NCI-H748 (cell line): ENCODE data around the gene SAFB2.
"Not testable (repeated sequence)": the region's sequence is repeated elsewhere in the genome, so short reads cannot be mapped to it uniquely, and the experiment has no call there.

Experiments used
- DNase-seq: peaks from one replicate; lab custom pipeline; 2025; ENCODE audit not compliant: unreplicated experiment; lab: John Stamatoyannopoulos, UW

SAFB2 gene

DNA sequence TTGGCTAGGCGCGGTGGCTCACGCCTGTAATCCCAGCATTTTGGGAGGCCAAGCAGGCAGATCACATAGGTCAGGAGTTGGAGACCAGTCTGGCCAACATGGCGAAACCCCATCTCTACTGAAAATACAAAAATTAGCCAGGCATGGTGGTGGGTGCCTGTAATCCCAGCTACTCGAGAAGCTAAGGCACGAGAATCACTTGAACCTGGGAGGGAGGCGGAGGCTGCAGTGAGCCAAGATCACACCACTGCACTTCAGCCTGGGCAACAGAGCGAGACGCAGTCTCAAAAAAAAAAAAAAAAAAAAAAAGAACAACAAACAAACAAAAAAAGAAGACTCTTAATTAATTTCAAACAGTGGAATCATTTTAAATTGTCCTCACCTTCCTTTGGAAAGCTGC, 13.8 kb downstream of the SAFB2 start:
- DNase-seq, result not testable (repeated sequence)

DNA sequence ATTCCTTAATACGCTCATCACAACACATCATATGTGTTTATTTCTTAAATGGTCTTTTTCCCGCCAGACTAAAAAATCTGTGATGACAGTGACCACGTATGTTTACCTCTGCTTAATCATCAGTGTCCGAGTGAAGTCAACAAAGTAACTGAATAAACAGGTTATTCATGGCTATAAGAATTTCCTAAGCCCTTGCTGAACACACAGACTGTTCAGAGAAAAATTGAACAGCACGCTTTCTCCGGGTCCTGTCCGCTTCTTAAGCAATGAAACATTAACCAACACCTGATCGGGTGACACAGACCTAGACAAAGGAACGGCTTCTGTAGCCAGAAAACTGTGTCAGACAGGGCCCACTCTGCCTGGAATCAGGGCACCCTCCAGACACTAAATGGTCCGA, 14.3 kb downstream of the SAFB2 start:
- DNase-seq, result no peak

DNA sequence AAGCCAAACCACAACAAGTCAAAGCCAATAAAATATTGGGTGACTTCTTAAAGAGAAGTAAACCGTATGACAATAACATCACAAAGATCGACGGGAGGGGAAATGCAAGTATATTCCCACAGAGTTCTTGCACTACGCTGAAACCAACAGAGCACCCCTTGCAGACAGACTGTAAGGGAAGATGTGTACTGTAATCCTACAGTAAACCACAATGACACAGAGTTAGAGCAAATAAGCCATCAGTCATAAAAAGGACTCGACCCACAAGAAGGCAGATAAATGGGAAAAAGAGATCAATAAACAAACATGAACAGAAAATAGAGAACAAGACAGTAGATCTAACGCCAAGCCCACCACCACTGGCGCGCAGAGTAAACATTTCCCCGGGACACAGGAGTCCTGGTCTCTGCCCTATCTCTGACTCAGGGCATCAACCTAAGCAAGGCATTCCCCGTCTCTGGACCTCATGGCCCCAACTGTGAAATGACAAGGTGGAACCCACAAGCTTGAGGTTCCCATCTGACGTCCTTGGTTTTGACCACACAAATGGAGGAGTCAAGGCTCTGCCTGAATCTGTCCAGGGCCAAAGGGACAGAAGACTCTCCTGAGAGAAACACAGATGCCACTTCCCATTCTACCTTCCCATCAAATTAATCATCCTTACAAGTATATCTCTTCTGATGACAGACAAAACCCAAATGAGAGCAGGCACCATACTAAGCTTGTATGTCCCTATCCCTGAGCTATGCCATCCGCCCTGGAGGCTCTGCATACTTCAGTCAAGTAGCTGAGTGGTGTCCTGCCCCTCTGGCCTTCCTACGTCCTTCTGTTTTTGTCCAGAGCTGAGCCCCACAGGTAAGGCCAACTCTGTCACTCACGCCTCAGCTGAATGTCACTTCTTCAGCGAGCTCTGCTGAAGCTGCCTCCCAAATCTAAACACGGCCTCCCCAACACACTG, 15.0 kb downstream of the SAFB2 start:
- no peak for DNase-seq

DNA sequence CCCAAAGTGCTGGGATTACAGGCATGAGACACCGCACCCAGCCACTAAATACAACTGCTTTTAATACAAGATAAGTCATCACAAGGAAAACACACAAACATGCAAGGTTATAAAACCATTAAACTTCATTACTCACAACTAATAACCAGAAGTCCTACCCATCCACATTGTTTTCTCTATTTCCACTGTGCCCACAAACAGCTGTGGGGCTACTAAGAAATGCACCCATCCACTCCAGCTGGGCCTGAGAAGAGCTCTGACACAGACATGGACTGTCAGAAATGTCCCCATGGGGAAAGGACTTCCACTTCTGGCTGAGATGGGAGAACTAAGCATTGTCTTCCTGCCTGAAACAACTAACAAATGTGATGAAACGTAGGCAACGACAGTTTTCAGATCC, 17.2 kb downstream of the SAFB2 start:
- DNase-seq, result no peak

DNA sequence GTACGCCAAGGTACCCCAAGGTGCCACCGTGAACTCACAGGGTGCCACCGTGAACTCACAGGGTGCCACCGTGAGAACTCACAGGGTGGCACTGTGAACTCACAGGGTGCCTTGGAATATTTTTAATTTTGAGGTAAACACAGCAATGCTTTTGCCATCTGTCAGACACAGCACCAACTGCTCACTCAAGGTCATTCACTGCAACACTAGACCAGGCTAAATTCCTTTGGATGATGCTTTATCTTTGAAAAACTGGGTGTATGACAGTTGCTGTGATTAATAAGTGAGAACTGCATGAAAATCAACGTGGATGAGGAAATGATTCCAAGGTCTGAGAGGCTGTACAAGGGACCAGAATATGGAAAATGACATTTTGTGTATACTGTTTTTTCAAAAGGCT, 18.9 kb downstream of the SAFB2 start:
- no peak for DNase-seq

DNA sequence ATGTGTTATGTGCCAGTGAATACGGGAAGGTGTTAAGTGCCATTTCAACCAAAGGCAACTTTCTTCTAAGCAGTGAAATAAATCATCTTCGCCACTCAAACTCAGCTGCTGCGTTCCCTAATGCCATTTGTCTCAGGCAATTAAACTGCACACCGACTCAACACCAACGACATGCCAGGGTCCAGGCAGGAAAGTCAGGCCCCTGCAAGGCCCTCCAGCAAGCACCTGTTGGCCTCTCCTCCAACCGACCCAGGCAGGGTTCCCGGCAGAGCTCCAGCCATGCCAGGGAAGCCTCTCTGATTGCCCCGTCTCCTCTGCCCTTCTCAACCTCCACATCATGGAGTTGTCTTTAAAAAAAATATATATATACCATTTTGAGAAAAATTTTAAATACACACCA, 21.8 kb downstream of the SAFB2 start:
- DNase-seq, result no peak

DNA sequence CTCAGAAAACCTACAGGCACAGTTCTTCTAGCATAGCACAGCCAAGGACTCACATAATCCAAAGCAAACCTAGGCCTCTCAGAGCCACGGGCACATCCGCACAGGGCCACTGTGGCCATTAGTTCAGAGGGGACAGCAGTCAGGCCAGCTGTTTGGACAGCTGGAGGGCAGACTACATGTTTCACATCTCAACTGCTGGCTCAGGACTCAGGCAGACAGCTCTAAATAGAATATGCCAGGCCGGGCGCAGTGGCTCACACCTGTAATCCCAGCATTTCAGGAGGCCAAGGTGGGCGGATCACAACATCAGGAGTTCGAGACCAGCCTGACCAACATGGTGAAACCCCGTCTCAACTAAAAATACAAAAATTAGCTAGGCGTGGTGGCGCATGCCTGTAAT, 26.8 kb downstream of the SAFB2 start:
- no peak for DNase-seq

DNA sequence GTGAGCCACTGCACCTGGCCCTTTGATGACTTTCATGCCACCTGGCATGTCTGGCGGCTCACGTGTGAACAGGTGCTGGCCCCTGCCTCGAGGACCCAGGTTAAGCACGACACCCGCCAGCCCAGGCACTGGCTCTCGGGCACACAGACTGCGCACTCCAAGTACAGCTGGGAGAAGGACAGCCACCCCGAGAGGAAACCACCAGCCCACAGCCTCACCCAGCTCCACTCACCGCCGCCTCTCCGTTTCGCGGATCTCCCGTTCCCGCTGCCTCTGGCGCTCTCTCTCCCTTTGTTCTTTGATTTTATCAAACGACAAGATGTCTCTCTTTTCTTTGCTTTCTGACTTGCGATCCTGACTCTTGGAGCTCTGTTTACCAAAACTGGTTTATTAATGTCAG, 27.4 kb downstream of the SAFB2 start:
- no peak for DNase-seq

DNA sequence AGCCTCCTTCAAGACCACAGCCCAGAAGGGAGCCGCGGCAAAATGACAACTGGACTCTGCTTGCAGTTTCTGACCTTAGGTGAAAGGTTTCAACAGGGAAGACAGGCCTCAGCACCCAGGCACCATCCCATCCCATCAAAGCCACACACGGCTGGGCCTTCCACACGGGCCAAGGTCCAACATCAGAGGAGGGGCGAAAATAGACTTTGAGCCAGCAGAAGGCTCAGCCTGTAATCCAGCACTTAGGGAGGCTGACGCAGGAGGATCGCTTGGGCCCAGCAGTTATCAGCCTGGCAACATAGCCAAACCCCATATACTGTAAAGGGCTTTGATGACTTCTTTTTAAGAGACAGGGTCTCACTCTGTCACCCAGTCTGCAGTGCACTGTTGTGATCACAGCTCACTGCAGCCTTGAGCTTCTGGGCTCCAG, 28.0 kb downstream of the SAFB2 start:
- no peak for DNase-seq

DNA sequence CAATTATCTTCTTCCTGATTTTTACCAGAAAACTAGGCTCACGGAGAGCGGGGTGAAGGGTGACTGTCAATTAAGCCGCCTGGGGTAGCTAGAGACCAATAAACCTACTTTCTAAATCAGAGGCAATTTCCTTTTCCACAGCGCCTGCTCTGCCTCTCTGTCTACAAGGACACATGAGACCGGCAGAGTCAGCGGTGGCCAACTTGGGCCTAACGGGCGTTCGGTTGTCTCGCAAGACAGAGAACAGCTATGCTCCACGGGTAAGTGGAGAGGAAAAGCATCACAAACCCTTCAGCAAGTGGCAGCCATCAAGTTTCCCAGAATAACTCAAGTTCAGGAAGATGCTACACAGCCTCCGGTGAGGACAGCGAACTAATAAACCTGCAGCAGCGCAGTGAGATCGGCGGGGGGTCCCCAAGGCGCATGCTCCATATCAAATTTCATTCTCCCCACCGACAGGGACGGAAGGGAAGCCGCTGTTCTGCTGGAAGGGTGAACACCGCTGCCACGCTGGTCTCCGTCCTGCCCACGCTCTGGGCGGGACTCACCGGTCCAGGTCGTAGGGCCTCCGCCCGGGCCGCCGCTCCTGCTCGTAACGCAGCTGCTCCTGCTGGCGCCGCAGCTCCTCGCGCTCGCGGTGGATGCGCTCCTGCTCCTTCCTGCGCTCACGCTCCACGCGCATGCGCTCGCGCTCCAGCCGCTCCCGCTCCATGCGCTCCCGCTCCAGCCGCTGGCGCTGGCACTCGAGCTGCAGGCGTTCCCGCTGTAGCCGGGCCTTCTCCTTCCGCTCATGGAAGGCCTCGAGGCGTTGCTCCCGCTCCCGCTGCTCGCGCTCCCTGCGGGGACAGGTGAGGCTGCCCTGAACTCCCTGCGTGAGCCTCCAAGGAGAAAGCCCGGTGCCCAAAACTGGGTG, 29.0 kb downstream of the SAFB2 start:
- DNase-seq, result no peak

DNA sequence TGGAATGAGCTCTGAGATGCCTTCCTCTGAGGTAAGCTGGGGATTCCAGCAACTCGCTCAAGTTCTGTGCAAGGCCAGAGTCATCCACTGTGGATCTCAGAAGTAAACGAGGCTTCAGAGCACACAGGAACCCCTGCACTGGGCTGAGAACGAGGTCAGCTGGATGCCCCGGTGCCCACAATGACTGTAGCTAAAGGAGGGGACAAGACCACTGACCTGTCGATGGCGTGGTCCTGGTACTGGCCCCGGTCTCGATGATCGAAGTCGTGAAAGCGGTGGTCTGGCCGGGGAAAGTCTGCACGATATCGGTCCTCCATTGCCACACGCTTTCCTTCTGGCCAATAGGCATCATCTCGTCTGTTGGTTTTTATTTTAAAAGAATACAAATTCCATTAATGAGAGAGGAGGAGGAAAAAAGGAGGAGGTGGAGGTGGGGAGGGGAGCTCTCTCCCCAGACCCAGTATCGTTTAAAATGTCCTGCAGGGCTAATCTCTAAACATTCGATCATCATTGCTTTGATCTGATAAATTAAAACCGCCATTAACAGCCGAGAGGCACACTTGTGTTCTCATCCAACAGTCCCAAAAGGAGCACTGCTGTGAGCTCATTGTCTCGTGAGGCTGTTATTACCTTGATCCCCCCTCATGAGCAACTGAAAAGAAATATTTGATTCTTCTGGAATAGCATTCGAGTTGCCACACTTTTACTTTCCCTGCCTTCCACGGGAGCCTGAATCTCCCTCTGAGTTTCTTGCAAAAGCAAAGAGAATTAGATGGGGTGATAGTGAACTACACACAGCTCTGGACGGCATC, 29.8 kb downstream of the SAFB2 start:
- DNase-seq, result no peak

DNA sequence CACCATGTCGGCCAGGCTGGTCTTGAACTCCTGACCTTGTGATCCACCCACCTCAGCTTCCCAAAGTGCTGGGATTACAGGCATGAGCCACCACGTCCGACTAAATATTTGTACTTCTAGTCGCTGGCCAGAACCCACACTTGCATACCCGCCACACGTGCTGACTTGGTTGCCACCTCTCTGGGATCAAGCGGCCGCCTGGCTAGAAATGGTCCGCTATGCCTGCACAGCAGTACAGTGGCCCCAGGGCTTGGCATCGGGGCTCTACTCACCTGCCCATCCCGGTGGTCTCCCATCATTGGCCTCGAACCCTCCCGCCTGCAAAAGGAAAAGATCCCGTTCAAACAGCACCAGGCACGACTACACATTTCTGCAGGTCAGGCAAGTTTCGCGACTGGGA, 31.1 kb downstream of the SAFB2 start:
- DNase-seq, result no peak

DNA sequence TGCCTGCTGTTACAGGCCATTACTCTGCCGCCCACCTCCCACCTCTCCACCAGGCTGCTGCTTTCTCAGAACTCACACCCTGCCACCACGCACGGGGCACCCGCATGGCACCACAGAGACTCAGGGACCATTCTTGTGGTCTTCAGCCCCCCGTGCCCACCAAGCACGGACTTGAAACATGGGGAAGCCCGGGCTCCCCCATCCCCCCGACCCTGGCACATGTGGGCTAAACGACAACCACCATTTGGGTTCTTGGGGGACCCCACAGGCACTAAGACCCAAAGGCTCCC, 31.8 kb downstream of the SAFB2 start:
- no peak for DNase-seq

DNA sequence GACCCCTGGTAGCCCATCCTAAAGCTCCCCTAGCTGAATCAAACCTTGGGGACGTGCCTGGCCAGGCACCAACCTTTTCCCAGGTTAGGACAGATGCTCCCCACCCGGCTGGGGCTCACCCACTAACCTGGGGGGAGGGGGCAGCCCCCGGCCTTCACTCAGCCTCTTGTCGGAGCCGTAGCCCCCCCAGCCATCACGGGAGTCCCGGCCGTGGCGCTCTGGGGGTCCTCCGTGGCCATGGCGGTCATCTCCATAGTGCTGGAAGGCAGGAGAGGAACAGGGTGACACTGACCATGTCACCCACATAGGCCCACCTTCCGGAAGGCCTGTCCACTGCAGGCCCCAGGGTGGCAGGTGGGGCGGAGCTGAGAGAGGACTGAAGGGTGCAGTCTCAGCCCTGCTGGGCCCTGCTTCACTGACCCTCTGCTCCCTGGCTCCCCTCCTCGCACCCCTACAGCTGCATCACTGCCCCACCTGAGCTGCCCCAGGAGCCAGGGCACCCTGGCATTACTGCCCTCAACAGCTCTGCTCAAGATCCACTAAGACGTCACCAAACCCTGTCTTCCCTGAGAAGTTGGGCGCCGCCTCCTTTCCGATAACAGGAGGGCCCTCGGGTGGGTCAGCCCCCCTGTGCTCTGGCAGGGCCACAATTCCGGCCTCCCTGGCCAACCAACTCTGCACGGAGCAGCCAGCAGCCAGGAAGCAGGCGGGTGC, 32.3 kb downstream of the SAFB2 start:
- no peak for DNase-seq

DNA sequence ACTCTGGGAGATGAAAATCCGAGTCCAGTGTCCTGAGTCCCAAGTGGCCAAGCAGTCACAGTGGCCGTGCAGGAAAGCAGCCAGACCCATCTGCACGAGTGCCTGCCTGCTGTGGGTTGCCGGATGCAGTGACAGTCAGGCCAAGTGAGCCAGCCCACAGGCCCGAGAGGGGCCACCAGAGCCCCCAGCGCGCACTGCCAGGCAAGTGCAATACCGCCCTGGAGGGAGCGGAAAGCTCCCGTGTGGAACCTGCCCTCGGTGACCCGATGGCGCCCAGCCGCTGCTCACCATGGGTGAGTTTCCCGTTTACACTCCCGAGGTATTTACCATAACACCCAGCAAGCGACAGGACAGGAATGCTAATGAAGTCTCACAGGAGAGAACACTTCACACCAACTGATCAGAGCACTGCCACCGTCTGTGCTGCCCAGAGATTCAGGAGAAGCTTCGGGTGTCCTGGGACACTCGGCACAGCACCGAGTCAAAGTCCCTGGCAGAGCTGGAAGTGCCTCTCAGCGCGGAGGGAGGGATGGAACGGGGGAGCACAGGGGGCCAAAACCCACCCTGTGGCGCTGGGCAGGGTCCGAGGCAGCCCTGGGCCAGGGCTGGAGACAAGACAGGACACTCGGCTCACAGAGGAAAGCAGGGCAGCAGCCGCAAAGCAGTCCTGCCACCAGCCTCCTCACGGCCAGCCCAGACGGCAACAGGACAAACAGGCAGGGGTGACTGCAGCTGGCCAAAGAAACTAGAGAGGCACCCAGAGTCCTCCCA, 33.5 kb downstream of the SAFB2 start:
- DNase-seq, result no peak

DNA sequence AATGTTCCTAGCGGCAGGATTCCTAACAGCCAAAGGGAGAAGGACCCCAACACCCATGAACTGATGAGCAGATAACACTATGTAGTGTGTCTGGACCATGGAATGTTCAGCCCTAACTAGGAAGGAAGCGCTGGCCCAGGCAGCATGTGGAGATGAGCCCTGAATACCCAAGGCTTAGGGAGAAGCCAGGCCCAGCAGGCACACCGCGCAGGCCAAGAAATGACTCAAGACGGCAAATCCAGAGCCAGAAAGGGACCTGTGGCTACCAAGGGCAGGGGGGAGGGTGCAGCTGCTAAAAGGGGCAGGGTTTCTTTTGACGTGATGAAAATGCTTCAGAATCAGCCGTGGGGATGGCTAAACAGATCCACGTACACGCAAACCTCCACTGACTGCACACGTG, 34.1 kb downstream of the SAFB2 start:
- DNase-seq, result no peak

DNA sequence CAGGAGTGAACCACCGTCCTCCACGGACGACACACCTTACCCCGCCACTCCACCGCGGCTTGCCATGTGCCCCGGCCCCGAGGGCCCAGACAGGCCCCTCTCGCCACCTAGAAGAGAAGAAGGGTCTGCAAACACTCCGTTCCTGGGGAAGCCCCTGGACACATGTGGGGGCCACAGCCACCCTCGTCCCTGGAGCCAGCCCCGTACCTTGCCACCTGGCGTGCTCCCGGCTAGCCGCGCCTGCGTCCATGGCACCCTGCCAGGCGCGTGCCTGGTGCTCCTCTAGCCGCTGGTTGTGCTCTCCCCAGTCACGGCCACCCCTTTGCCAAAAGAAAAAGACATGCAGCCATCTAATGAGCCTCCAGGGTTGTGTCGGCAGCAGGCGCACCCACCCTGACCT, 34.9 kb downstream of the SAFB2 start:
- DNase-seq, result peak; percentile 38

DNA sequence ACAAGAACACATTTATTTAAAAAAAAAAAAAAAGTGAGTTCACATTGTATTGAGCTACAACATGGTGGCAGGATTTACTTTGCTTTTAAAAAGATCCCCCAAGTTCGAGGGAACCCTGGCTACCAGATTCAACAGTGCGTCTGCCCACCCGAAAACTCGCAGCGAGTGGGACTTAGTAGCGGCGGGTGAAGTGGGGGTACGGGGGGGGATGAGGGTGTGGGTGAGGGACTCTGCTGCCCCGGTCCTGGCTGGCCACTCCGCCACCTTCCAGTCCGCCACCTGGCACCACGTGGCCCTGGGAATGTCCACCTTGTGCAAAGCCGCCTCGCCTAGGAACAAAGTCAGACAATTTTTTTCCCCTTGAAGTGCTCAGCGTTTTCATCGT, 35.5 kb downstream of the SAFB2 start:
- DNase-seq, result no peak

DNA sequence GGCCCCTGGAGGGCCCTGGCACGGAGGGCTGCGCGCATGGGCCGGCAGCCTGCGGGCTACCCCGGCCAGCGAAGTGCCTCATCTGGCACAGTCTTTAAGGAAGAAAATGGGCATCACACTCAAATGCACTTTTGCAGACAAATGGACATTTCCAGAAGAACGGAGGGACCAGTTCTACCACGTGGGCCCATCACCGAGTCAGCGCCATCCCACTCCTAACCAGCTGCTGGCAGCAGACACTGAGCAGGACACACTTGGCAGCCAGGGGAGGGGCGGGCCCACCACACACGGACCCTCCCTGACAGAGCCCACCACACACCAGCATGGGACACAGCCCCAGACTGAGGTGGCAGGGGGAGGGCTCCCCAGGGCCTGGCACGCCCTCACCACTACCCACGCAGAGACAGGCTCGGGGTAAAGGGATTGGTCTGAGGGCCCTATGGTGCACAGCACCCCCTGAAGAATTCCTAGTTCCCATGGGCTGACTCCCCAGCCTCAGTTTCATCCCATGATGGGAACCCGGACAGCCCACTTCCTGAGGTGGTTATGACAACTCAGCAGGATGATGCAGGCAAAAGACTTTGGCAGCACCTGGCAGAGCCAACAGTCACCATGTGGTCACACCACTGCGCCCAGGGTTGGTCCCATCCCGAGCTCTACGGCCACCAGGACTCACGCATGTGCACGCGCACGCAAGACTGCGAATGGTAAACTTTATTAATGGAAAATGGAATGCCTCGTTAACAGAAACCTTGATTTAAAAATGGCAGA, 36.1 kb downstream of the SAFB2 start:
- DNase-seq, result no peak
